Colonic mucosa (tissue), 4 donors: ENCODE results near the gene TBXA2R. TPM values are rescaled to one million over a fixed set of nuclear protein-coding genes. Genes with fewer than 3 reads are reported as not detected.
A peak's percentile ranks its signal among the peaks of the same experiment; 100 is the strongest.

Source experiments
- DNase-seq: peaks from one replicate; pipeline ENCODE4 v3.0.0-alpha.2; 2020
- H3K27ac ChIP-seq: fragments of 200-600 bp; one replicate; pipeline ENCODE4 v1.8.0; 2021
- H3K27me3 ChIP-seq: fragments of 200-600 bp; one replicate; pipeline ENCODE4 v1.8.0; 2021
- H3K36me3 ChIP-seq: fragments of 200-600 bp; one replicate; pipeline ENCODE4 v1.8.0; 2021
- H3K4me1 ChIP-seq: fragments of 200-600 bp; one replicate; pipeline ENCODE4 v1.8.0; 2021; ENCODE audit warnings: mild to moderate bottlenecking
- H3K4me3 ChIP-seq: fragments of 200-600 bp; one replicate; pipeline ENCODE4 v1.8.0; 2021
- H3K9ac ChIP-seq, 2 donors: one replicate each; pipeline ENCODE4 v1.7.0; 2013; ENCODE audit warnings: control low read depth in 2 of 2, low read depth in 2 of 2, low read length in 2 of 2
- H3K9me3 ChIP-seq: fragments of 200-600 bp; one replicate; pipeline ENCODE4 v1.8.0; 2021
- CTCF ChIP-seq: fragments of 200-600 bp; IDR thresholded peaks from one replicate; pipeline ENCODE4 v1.8.0; 2022; ENCODE audit warnings: antibody characterized with exemption, mild to moderate bottlenecking
- intact Hi-C: fragments of 100-400 bp; cut with DNase I; formaldehyde crosslinking; loops from one replicate; pipeline ENCODE4 v1.14.1; 2022
- total RNA-seq, 2 donors: library from RNA; stranded (reverse); fragmentation: NEBNext Ultra II Directional in 1 of 2; extraction: Animal tissue kit (Norgen Biotek cat#: 25700) in 1 of 2; gene quantifications; one replicate each; pipeline ENCODE4 v1.2.1, GENCODE V29; 2021
- donor health status: healthy.
- donor health status: DM: no; HTN: no; CAD: no.
- donor health status: DM: no; HTN: no; CAD: no.

The TBXA2R gene
- total RNA-seq, 2 donors from 2014 or later = 1.5 to 1.7 TPM

GRCh38 chr19:3555653-3556422 is 50.8 kb downstream of the TBXA2R start:
- H3K27ac ChIP-seq = no peak overlapping the region
- no peaks in the 10 kb centered on the region for H3K27me3 ChIP-seq
- no peaks in the 10 kb centered on the region for H3K4me1 ChIP-seq
- H3K36me3 ChIP-seq = no peaks in the 10 kb centered on the region
- H3K4me3 ChIP-seq = peak overlapping the region; percentile 93
- DNase-seq = no peak
- intact Hi-C loops = no loop called here
- H3K9me3 ChIP-seq = no peaks in the 10 kb centered on the region
- H3K9ac ChIP-seq = peak overlapping the region; percentile 77 to 90
- no peak for TF ChIP-seq CTCF

- no peaks in the 10 kb centered on the region for H3K27me3 ChIP-seq
- H3K36me3 ChIP-seq = no peaks in the 10 kb centered on the region
- no peak for DNase-seq
- no peak for TF ChIP-seq CTCF
- H3K4me1 ChIP-seq = no peaks in the 10 kb centered on the region
- H3K9ac ChIP-seq = no peak overlapping the region
- H3K4me3 ChIP-seq = no peak overlapping the region
- H3K9me3 ChIP-seq = no peaks in the 10 kb centered on the region
- H3K27ac ChIP-seq = peak overlapping the region; percentile 20
- intact Hi-C loops = no loop called here
Measured at GRCh38 chr19:3554254-3555083, 52.2 kb downstream of the TBXA2R start.

GRCh38 chr19:3551792-3552095 is 54.9 kb downstream of the TBXA2R start:
- Histone ChIP-seq H3K27ac (no peak overlapping the region), H3K9ac (no peak overlapping the region), H3K4me3 (no peak overlapping the region), H3K9me3 (no peaks in the 10 kb centered on the region), H3K36me3 (no peaks in the 10 kb centered on the region), H3K4me1 (no peaks in the 10 kb centered on the region), H3K27me3 (no peaks in the 10 kb centered on the region)
- intact Hi-C loops = no loop called here
- TF ChIP-seq CTCF = no peak
- DNase-seq = no peak

DNA sequence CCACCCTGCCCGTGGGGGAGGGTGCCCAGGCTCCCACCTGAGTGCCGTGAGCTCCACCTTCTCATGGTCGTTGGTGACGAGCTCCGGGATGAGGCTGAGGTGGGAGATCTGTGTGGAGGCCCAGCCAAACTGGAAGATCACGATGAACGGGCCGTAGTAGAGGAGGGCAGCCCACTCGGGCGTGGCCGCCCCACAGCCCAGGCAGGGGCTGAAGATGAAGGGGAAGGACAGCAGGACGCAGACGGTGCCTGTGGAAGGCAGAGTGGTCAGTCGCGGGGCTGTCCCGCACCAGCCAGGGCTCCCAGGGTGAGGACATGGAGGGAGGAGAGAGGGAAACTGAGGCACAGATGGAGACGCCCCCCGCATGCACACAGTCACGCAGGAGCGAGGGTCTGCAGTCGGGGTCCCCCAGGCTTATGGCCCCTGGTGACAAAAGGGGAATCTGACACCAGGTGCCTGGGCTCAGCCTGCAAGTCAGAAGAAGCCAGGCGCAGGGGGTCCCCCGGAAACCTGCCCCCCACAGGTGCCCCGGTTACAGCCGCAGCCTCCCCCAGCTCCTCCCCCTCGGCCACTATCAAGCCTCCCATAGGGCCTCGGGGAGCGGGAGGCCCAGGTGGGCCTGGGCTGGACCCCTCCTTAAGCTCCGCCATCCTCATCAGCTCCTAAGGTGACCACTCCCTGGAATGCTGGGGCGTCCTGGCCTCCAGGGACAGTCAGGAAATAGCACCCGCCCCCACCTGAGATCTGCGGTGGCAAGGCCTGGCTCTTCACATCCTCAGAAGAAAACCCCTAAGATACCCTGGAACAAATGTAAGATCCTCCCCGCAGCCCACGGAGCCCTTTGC is 55.5 kb downstream of the TBXA2R start:
- DNase-seq = no peak
- no peak for TF ChIP-seq CTCF
- no peak overlapping the region for H3K9ac ChIP-seq
- no peaks in the 10 kb centered on the region for H3K27me3 ChIP-seq
- H3K36me3 ChIP-seq = no peaks in the 10 kb centered on the region
- no peaks in the 10 kb centered on the region for H3K4me1 ChIP-seq
- no peaks in the 10 kb centered on the region for H3K9me3 ChIP-seq
- no peak overlapping the region for H3K4me3 ChIP-seq
- intact Hi-C loops = no loop called here
- no peak overlapping the region for H3K27ac ChIP-seq

GRCh38 chr19:3549816-3550215 is 56.9 kb downstream of the TBXA2R start:
- no peak overlapping the region for H3K4me3 ChIP-seq
- no peaks in the 10 kb centered on the region for H3K4me1 ChIP-seq
- no peaks in the 10 kb centered on the region for H3K9me3 ChIP-seq
- H3K27me3 ChIP-seq = no peaks in the 10 kb centered on the region
- H3K36me3 ChIP-seq = no peaks in the 10 kb centered on the region
- DNase-seq = no peak
- intact Hi-C loops = no loop called here
- no peak for TF ChIP-seq CTCF
- no peak overlapping the region for H3K27ac ChIP-seq
- H3K9ac ChIP-seq = no peak overlapping the region
